B cell (primary cell): Measurements from ENCODE around the gene HDDC3. TPM values are rescaled to one million over a fixed set of nuclear protein-coding genes. Genes with fewer than 3 reads are reported as not detected.

Experiments used
- ATAC-seq: fragments of 200-7000 bp; cut with Tn5 transposase; one replicate; pipeline ENCODE4 v1.10.0; 2021; ENCODE audit warnings: low read depth, mild to moderate bottlenecking, moderate number of reproducible peaks, moderate library complexity
- CTCF ChIA-PET: fragments of 350-600 bp; sonication (Branson Sonifier 250); formaldehyde crosslinking; loops from one replicate; lab custom pipeline; 2021; ENCODE audit warnings: antibody characterized with exemption, inconsistent platforms; lab: Charles Lee
- POLR2A ChIA-PET: fragments of 350-600 bp; sonication (Branson Sonifier 250); formaldehyde crosslinking; loops from one replicate; lab custom pipeline; 2021; ENCODE audit warnings: antibody characterized with exemption; lab: Charles Lee
- DNase-seq: peaks from one replicate; pipeline ENCODE4 v3.0.0; 2013
- H2AFZ ChIP-seq: 2 replicates; pipeline ENCODE4 v1.6.1; 2012; ENCODE audit warnings: mild to moderate bottlenecking, low read depth, low read length; ENCODE audit not compliant: insufficient read depth, poor library complexity, severe bottlenecking
- H3K27ac ChIP-seq, 2 donors: 1 replicate in 1 of 2; 2 replicates in 1 of 2; pipeline ENCODE4 v1.5.1; 2012 to 2013; ENCODE audit warnings: low read length in 2 of 2, mild to moderate bottlenecking in 2 of 2, moderate library complexity in 1 of 2
- H3K27me3 ChIP-seq, 4 experiments: fragments of 200-600 bp in 1 of 4; sonication (generic) in 1 of 4; replicated peaks in 1 of 4; 1 replicate in 2 of 4; 2 replicates in 2 of 4; pipeline versions ENCODE4 v1.6.1 to v1.7.0; 2013 to 2016; ENCODE audit warnings: low read length in 3 of 4, mild to moderate bottlenecking in 2 of 4, mixed read lengths in 1 of 4, moderate library complexity in 1 of 4; ENCODE audit not compliant: insufficient read depth in 4 of 4, control insufficient read depth in 3 of 4; ENCODE audit errors: control extremely low read depth in 1 of 4
- H3K36me3 ChIP-seq, 2 experiments: replicated peaks in 1 of 2; 1 replicate in 1 of 2; 2 replicates in 1 of 2; pipeline versions ENCODE4 v1.6.1 to v1.7.1; 2013; ENCODE audit warnings: low read length in 1 of 2; ENCODE audit not compliant: insufficient read depth in 2 of 2, control insufficient read depth in 1 of 2; ENCODE audit errors: control extremely low read depth in 1 of 2, extremely low read depth in 1 of 2
- H3K4me1 ChIP-seq, 2 donors: fragments of 200-600 bp in 1 of 2; sonication (generic) in 1 of 2; 1 replicate in 1 of 2; 2 replicates in 1 of 2; pipeline versions ENCODE4 v1.5.1 to v1.6.1; 2013 to 2017; ENCODE audit warnings: low read length in 2 of 2; ENCODE audit not compliant: control insufficient read depth in 2 of 2, insufficient read depth in 2 of 2
- H3K4me2 ChIP-seq: replicated peaks from 2 replicates; pipeline ENCODE3; 2012; ENCODE audit warnings: mild to moderate bottlenecking, low read depth, low read length; ENCODE audit not compliant: poor library complexity, severe bottlenecking
- H3K4me3 ChIP-seq, 5 experiments: fragments of 200-600 bp in 1 of 5; sonication (generic) in 1 of 5; 1 replicate in 3 of 5; 2 replicates in 2 of 5; pipeline versions ENCODE4 v1.5.1 to v1.7.0; 2011 to 2016; ENCODE audit warnings: low read length in 4 of 5, mild to moderate bottlenecking in 4 of 5, low read depth in 2 of 5, control low read depth in 1 of 5, moderate library complexity in 1 of 5; ENCODE audit not compliant: insufficient read depth in 1 of 5; ENCODE audit errors: control extremely low read depth in 1 of 5, extremely low read depth in 1 of 5
- H3K79me2 ChIP-seq: fragments of 200-600 bp; sonication (generic); one replicate; pipeline ENCODE4 v1.6.0; 2016; ENCODE audit warnings: low read length; ENCODE audit not compliant: control insufficient read depth, insufficient read depth
- H3K9ac ChIP-seq: fragments of 200-600 bp; sonication (generic); 2 replicates; pipeline ENCODE4 v1.6.1; 2017; ENCODE audit warnings: mild to moderate bottlenecking, low read length, moderate library complexity
- H3K9me3 ChIP-seq, 3 donors: one replicate each; pipeline versions ENCODE4 v1.6.1 to v1.7.1; 2013; ENCODE audit warnings: low read length in 2 of 3; ENCODE audit not compliant: control insufficient read depth in 2 of 3, insufficient read depth in 1 of 3; ENCODE audit errors: control extremely low read depth in 1 of 3
- H4K20me1 ChIP-seq: 2 replicates; pipeline ENCODE4 v1.6.0; 2012; ENCODE audit warnings: mild to moderate bottlenecking, low read length; ENCODE audit not compliant: insufficient read depth, control insufficient read depth, poor library complexity, severe bottlenecking
- H3K27ac Mint-ChIP-seq: one replicate; pipeline ENCODE4 v1.8.0; 2021; ENCODE audit warnings: mixed read lengths
- H3K27me3 Mint-ChIP-seq: one replicate; pipeline ENCODE4 v1.8.0; 2021; ENCODE audit warnings: mixed read lengths
- H3K4me1 Mint-ChIP-seq: one replicate; pipeline ENCODE4 v1.8.0; 2021; ENCODE audit warnings: mixed read lengths
- H3K4me3 Mint-ChIP-seq: one replicate; pipeline ENCODE4 v1.8.0; 2021; ENCODE audit warnings: mixed read lengths
- H3K9me3 Mint-ChIP-seq: one replicate; pipeline ENCODE4 v1.8.0; 2022; ENCODE audit warnings: mixed read lengths; ENCODE audit not compliant: insufficient read depth
- EZH2 ChIP-seq: IDR thresholded peaks from 2 replicates; pipeline ENCODE4 v1.6.1; 2012; ENCODE audit warnings: borderline replicate concordance, low read depth, mild to moderate bottlenecking, moderate library complexity, low read length; ENCODE audit not compliant: insufficient read depth, poor library complexity, severe bottlenecking
- WGBS: methylation state at CpG from one replicate; pipeline ENCODE4 v1.1.5; 2013; ENCODE audit warnings: missing lambda C conversion rate; ENCODE audit not compliant: insufficient coverage; 5-methylcytosine and 5-hydroxymethylcytosine counted together
- intact Hi-C: fragments of 100-400 bp; cut with micrococcal nuclease; formaldehyde crosslinking; loops from one replicate; pipeline ENCODE4 v1.10.0; 2022
- polyA plus RNA-seq: library from polyadenylated mRNA; depleted of rRNA; stranded (reverse); fragments of >200 nt; gene quantifications from 2 replicates; pipeline ENCODE4 v1.2.3, GENCODE V29; 2012
- total RNA-seq, 2 donors: library from RNA; stranded (reverse); fragments of 120-200 nt in 1 of 2; gene quantifications; 1 replicate in 1 of 2; 2 replicates in 1 of 2; pipeline versions ENCODE4 v1.2.3 to v1.2.4, GENCODE V29; 2013 to 2022
- TF ChIP-seq, protein P1 (sequence below): fragments of 200-600 bp; IDR thresholded peaks from one replicate; pipeline ENCODE4 v1.8.0; 2022; ENCODE audit warnings: antibody characterized with exemption, mild to moderate bottlenecking

The HDDC3 gene
- total and polyA plus RNA-seq, 2 donors (not counting 1 experiment from before 2014, with no cell fraction given) = 23.9 to 26.8 TPM

- Histone ChIP-seq H4K20me1 (no peaks in the 10 kb centered on the region), H3K4me3 (no peak overlapping the region), H2AFZ (no peak overlapping the region), H3K36me3 (peaks cover 6 to 45% of the 10 kb centered on the region in 2 experiments), H3K79me2 (no peaks in the 10 kb centered on the region), H3K4me1 (no peaks in the 10 kb centered on the region), H3K27me3 (no peaks in the 10 kb centered on the region), H3K27ac (no peak overlapping the region), H3K9ac (no peak overlapping the region), H3K4me2 (no peak overlapping the region), H3K9me3 (no peaks in the 10 kb centered on the region)
- intact Hi-C loops = no loop called here
- ATAC-seq = no peak
- DNase-seq = no peak
- 100% methylated on average over 1 of the region's 4 CpGs for WGBS
- H3K27ac Mint-ChIP-seq = no peak overlapping the region
- CTCF ChIA-PET = interaction anchor here (0.8 to 4.6 kb wide), 5 partner anchors 11 to 602 kb away, joined by 3 to 40 read pairs (median 4); partner anchors contain the start of genes HDDC3, MAN2A2 and UNC45A
- POLR2A ChIA-PET = no interaction called here
- H3K9me3 Mint-ChIP-seq = no peaks in the 10 kb centered on the region
- no peaks in the 10 kb centered on the region for H3K4me1 Mint-ChIP-seq
- H3K4me3 Mint-ChIP-seq = no peak overlapping the region
- H3K27me3 Mint-ChIP-seq = no peaks in the 10 kb centered on the region
- TF ChIP-seq EZH2 = no peak
- TF ChIP-seq, protein P1, sequence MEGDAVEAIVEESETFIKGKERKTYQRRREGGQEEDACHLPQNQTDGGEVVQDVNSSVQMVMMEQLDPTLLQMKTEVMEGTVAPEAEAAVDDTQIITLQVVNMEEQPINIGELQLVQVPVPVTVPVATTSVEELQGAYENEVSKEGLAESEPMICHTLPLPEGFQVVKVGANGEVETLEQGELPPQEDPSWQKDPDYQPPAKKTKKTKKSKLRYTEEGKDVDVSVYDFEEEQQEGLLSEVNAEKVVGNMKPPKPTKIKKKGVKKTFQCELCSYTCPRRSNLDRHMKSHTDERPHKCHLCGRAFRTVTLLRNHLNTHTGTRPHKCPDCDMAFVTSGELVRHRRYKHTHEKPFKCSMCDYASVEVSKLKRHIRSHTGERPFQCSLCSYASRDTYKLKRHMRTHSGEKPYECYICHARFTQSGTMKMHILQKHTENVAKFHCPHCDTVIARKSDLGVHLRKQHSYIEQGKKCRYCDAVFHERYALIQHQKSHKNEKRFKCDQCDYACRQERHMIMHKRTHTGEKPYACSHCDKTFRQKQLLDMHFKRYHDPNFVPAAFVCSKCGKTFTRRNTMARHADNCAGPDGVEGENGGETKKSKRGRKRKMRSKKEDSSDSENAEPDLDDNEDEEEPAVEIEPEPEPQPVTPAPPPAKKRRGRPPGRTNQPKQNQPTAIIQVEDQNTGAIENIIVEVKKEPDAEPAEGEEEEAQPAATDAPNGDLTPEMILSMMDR = no peak
Observed at GRCh38 chr15:90921887-90922286, 10.5 kb downstream of the HDDC3 start.

GRCh38 chr15:90918835-90919234 lies 13.5 kb downstream of the HDDC3 start:
- no peak for TF ChIP-seq EZH2
- TF ChIP-seq, protein P1 = no peak
- Histone ChIP-seq H3K36me3 (peaks cover 6 to 68% of the 10 kb centered on the region in 2 experiments), H3K9ac (no peak overlapping the region), H3K4me1 (peaks cover 0 to 11% of the 10 kb centered on the region in 2 donors), H3K27ac (no peak overlapping the region), H3K27me3 (no peaks in the 10 kb centered on the region), H4K20me1 (no peaks in the 10 kb centered on the region), H2AFZ (no peak overlapping the region), H3K79me2 (no peaks in the 10 kb centered on the region), H3K4me2 (no peak overlapping the region), H3K9me3 (no peaks in the 10 kb centered on the region), H3K4me3 (no peak overlapping the region)
- no peaks in the 10 kb centered on the region for H3K9me3 Mint-ChIP-seq
- H3K27ac Mint-ChIP-seq = no peak overlapping the region
- DNase-seq (no peak), ATAC-seq (no peak)
- CTCF ChIA-PET = interaction anchor here (0.8 to 2.1 kb wide), 2 partner anchors 13 to 33 kb away, joined by 3 to 8 read pairs; partner anchors contain the start of gene HDDC3
- H3K27me3 Mint-ChIP-seq = no peaks in the 10 kb centered on the region
- peaks cover 10% of the 10 kb centered on the region for H3K4me1 Mint-ChIP-seq
- POLR2A ChIA-PET = no interaction called here
- WGBS = 91% methylated on average over 6 of the region's 6 CpGs
- no peak overlapping the region for H3K4me3 Mint-ChIP-seq
- intact Hi-C loops = no loop called here
